K562 (cell line): ENCODE measurements around the gene ZNF432. TPM values are rescaled to one million over a fixed set of nuclear protein-coding genes. Genes with fewer than 3 reads are reported as not detected.

ENCODE experiments used
- ELF1 ChIP-seq: fragments of 200-800 bp; sonication (Bioruptor generic); IDR thresholded peaks from 2 replicates; pipeline ENCODE4 v1.6.1; 2016; ENCODE audit warnings: missing genetic modification characterization, missing compliant biosample characterization
- EWSR1 ChIP-seq: fragments of 450-650 bp; IDR thresholded peaks from 2 replicates; pipeline ENCODE4 v1.6.1; 2018; ENCODE audit warnings: borderline replicate concordance, mild to moderate bottlenecking, low read depth, moderate library complexity; ENCODE audit not compliant: partially characterized antibody
- GABPB1 ChIP-seq: sonication (generic); formaldehyde crosslinking; IDR thresholded peaks from 2 replicates; pipeline ENCODE4 v1.8.0; 2022; ENCODE audit warnings: mild to moderate bottlenecking, missing genetic modification reagents
- KLF10 ChIP-seq: fragments of 250-450 bp; sonication (Bioruptor Pico); IDR thresholded peaks from 2 replicates; pipeline ENCODE4 v1.6.1; 2021; ENCODE audit warnings: matching md5 sums
- NFIX ChIP-seq: fragments of 250-450 bp; sonication (Bioruptor Pico); IDR thresholded peaks from 2 replicates; pipeline ENCODE4 v1.4.0; 2020; ENCODE audit warnings: low read depth, mild to moderate bottlenecking, moderate library complexity
- PHF8 ChIP-seq: fragments of 200-600 bp; sonication (generic); IDR thresholded peaks from 2 replicates; pipeline ENCODE4 v1.6.1; 2012; ENCODE audit warnings: mixed run types, mild to moderate bottlenecking, inconsistent platforms, low read length, moderate library complexity, borderline replicate concordance
- RBFOX2 ChIP-seq: fragments of 200-400 bp; formaldehyde crosslinking; IDR thresholded peaks from 2 replicates; pipeline ENCODE4 v1.6.1; 2017; ENCODE audit warnings: low read depth, mild to moderate bottlenecking, low read length, moderate library complexity
- RBM39 ChIP-seq: fragments of 200-400 bp; formaldehyde crosslinking; optimal IDR thresholded peaks from 2 replicates; pipeline ENCODE3; 2018; ENCODE audit warnings: low read depth, low read length
- SIN3A ChIP-seq, 2 experiments: fragments of 150-350 bp in 1 of 2; IDR thresholded peaks; 2 replicates each; pipeline ENCODE4 v1.6.1; 2011 to 2016; ENCODE audit warnings: borderline replicate concordance in 2 of 2, low read depth in 2 of 2, low read length in 2 of 2, mild to moderate bottlenecking in 2 of 2, moderate library complexity in 2 of 2; ENCODE audit not compliant: control insufficient read depth in 1 of 2
- STAT5B ChIP-seq: fragments of 250-450 bp; sonication (Bioruptor Pico); IDR thresholded peaks from 2 replicates; pipeline ENCODE4 v1.8.0; 2021; ENCODE audit warnings: mild to moderate bottlenecking, inconsistent platforms
- ZBTB7A ChIP-seq: IDR thresholded peaks from 2 replicates; pipeline ENCODE4 v1.6.1; 2011; ENCODE audit warnings: low read depth, mild to moderate bottlenecking, low read length, moderate library complexity, borderline replicate concordance; ENCODE audit not compliant: control insufficient read depth
- polyA plus RNA-seq, 8 experiments: library from polyadenylated mRNA; depleted of rRNA in 4 of 8; stranded (reverse) in 5 of 8; unstranded in 3 of 8; fragments of >200 nt; fragmentation: Nextera tagmentation in 2 of 8; fragmentation: Illumina TruSeq in 1 of 8; extraction: Ambion mirVana in 2 of 8; extraction: Trizol in 1 of 8; gene quantifications; 2 replicates each; pipeline versions ENCODE4 v1.2.1 to v1.2.3, GENCODE V29; 2011 to 2014; ENCODE audit warnings: inconsistent platforms in 1 of 8, missing spikeins in 1 of 8
- total RNA-seq, 7 experiments: library from RNA; depleted of rRNA in 6 of 7; stranded (reverse); fragments of >200 nt in 6 of 7; fragmentation: Illumina TruSeq in 2 of 7; extraction: Trizol in 2 of 7; gene quantifications; 2 replicates each; pipeline versions ENCODE4 v1.2.1 to v1.2.3, GENCODE V29; 2011 to 2021; ENCODE audit warnings: low replicate concordance in 1 of 7
- TF ChIP-seq, protein P1 (sequence below), 2 experiments: fragments of 450-650 bp in 1 of 2; sonication (generic) in 1 of 2; formaldehyde crosslinking in 1 of 2; IDR thresholded peaks; 2 replicates each; pipeline versions ENCODE4 v1.7.1 to v1.9.0; 2016 to 2022; ENCODE audit warnings: inconsistent platforms in 1 of 2, mild to moderate bottlenecking in 1 of 2, missing genetic modification reagents in 1 of 2
- TF ChIP-seq, protein P2 (sequence below): fragments of 450-650 bp; IDR thresholded peaks from 2 replicates; pipeline ENCODE4 v1.7.1; 2018; ENCODE audit warnings: mild to moderate bottlenecking, low read depth; ENCODE audit not compliant: partially characterized antibody

Gene ZNF432
- total and polyA plus RNA-seq, 9 of the 15 experiments (the other 6 are each of a cell fraction or from before 2014, with no cell fraction given) = 2.6 to 6.8 (median 4.0) TPM

DNA sequence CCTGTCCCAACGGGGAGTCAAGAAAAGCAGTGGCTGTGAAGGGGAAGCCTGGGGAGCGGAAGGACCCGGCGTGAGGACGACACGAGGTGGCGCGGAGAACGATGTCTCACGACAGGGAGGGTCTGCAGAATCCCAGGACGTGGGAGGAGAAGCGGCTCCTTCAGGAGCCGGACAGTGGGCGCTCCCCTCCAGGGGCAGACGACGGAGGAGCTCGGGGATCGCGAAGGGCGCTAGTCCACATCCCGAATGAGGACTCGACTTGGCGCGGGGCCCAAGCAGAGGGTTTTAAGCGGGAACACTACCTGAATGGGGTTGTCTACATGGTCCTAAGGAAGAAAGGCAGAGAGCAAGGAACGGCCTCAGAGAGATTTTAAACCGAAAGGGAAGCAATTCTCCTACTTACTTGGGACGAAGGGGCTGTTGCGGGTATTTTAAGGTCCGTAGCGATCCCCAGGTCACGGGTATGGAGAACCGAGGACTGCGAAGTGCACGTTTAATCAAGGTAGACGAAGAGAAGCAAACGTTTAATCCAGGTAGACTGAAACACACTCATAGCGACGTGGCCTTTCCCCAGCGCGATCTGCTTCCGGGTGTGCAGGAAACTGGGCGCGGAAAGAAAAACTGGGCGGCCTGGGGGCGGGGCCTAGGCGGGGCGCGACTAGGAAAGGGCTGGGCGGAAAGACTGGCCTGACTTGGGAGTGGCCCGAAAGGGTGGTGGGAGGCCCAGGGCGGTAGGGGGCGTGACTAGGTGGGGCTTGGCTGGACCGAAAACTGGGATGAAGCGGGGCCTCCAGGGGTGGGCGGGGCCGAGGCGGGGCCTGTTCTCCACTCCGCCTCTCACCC lies 46.8 kb upstream of the ZNF432 start, which contains the start of gene ZNF841 (continued):
- TF ChIP-seq, protein P1, sequence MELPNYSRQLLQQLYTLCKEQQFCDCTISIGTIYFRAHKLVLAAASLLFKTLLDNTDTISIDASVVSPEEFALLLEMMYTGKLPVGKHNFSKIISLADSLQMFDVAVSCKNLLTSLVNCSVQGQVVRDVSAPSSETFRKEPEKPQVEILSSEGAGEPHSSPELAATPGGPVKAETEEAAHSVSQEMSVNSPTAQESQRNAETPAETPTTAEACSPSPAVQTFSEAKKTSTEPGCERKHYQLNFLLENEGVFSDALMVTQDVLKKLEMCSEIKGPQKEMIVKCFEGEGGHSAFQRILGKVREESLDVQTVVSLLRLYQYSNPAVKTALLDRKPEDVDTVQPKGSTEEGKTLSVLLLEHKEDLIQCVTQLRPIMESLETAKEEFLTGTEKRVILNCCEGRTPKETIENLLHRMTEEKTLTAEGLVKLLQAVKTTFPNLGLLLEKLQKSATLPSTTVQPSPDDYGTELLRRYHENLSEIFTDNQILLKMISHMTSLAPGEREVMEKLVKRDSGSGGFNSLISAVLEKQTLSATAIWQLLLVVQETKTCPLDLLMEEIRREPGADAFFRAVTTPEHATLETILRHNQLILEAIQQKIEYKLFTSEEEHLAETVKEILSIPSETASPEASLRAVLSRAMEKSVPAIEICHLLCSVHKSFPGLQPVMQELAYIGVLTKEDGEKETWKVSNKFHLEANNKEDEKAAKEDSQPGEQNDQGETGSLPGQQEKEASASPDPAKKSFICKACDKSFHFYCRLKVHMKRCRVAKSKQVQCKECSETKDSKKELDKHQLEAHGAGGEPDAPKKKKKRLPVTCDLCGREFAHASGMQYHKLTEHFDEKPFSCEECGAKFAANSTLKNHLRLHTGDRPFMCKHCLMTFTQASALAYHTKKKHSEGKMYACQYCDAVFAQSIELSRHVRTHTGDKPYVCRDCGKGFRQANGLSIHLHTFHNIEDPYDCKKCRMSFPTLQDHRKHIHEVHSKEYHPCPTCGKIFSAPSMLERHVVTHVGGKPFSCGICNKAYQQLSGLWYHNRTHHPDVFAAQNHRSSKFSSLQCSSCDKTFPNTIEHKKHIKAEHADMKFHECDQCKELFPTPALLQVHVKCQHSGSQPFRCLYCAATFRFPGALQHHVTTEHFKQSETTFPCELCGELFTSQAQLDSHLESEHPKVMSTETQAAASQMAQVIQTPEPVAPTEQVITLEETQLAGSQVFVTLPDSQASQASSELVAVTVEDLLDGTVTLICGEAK (IDR thresholded peaks at IDR 0.05) = peak; percentile 94
- TF ChIP-seq, protein P1 (CRISPR knock-in tag; IDR thresholded peaks at IDR 0.05) = no peak
- TF ChIP-seq KLF10 (CRISPR knock-in tag) (no peak), GABPB1 (CRISPR knock-in tag) (peak; percentile 56; the same call in 1 of the 2 replicates), RBFOX2 (peak; percentile 86), ELF1 (tag) (peak; percentile 93), PHF8 (peak; percentile 72; the same call in 1 of the 2 replicates), STAT5B (CRISPR knock-in tag) (no peak), ZBTB7A (peak; percentile 73; the same call in 1 of the 2 replicates), SIN3A (IDR thresholded peaks at IDR 0.05; ENCODE audit: borderline replicate concordance in 2 of 2, control insufficient read depth in 1 of 2, low read depth in 2 of 2, low read length in 2 of 2) (peak in 1 of 2 experiments; percentile 60; a peak in 2 of 4 replicates), NFIX (CRISPR knock-in tag) (no peak), RBM39 (no peak), EWSR1 (no peak)
- TF ChIP-seq, protein P2, sequence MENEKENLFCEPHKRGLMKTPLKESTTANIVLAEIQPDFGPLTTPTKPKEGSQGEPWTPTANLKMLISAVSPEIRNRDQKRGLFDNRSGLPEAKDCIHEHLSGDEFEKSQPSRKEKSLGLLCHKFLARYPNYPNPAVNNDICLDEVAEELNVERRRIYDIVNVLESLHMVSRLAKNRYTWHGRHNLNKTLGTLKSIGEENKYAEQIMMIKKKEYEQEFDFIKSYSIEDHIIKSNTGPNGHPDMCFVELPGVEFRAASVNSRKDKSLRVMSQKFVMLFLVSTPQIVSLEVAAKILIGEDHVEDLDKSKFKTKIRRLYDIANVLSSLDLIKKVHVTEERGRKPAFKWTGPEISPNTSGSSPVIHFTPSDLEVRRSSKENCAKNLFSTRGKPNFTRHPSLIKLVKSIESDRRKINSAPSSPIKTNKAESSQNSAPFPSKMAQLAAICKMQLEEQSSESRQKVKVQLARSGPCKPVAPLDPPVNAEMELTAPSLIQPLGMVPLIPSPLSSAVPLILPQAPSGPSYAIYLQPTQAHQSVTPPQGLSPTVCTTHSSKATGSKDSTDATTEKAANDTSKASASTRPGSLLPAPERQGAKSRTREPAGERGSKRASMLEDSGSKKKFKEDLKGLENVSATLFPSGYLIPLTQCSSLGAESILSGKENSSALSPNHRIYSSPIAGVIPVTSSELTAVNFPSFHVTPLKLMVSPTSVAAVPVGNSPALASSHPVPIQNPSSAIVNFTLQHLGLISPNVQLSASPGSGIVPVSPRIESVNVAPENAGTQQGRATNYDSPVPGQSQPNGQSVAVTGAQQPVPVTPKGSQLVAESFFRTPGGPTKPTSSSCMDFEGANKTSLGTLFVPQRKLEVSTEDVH = peak; percentile 68
